G401 (cell line): ENCODE results near the gene VAMP8. TPM values are rescaled to one million over a fixed set of nuclear protein-coding genes. Genes with fewer than 3 reads are reported as not detected.
"Not testable (repeated sequence)": the region's sequence is repeated elsewhere in the genome, so short reads cannot be mapped to it uniquely, and the experiment has no call there.

Source experiments
- DNase-seq: peaks from one replicate; pipeline ENCODE4 v3.0.0-alpha.2; 2015; ENCODE audit warnings: low spot score
- in situ Hi-C: cut with HindIII; loops from 2 replicates; pipeline ENCODE4 v1.10.0; 2016; ENCODE audit warnings: low sequenced_read_pairs, mixed read lengths
- total RNA-seq: library from RNA; depleted of rRNA; stranded (reverse); fragments of >200 nt; shearing (Covaris generic); gene quantifications from 2 replicates; pipeline ENCODE4 v1.2.3, GENCODE V29; 2014; rRNA removed

Gene VAMP8
- total RNA-seq, 1 experiment from 2014 or later = 69.9 TPM

GRCh38 chr2:85607268-85608215 lies 30.2 kb downstream of the VAMP8 start:
- DNase-seq = no peak
- in situ Hi-C loops = no loop called here

DNA sequence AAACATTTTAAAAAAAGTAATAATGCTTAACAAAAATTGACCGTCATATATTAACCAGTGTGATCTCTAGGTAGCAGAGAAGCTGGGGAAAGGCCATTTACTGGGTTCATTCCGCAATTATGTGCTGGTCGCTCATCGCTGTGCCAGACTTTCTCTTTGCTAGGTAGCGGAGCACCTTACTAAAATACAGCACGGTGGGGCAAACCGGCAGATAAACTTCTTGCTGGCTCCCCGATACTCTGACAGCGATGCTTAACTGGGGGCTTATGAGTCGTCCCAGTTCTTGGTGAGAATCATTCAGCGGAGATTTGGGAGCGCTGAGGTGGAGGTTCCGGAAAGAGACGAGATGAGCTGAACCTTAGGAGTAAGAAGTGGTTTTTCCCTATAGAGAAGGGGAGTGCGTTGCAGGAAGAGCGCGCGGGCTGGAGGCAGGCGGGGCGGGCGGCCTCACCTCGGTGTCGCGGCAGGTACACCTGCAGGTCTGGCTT lies 33.9 kb downstream of the VAMP8 start:
- DNase-seq = no peak

GRCh38 chr2:85611705-85612587 lies 34.6 kb downstream of the VAMP8 start, which contains the start of gene C2orf68:
TSS of gene C2orf68 (minus strand) at chr2:85612066. CDS start at chr2:85611984, 82 bp downstream.
- in situ Hi-C loops = no loop called here
- DNase-seq = peak; percentile 90

More for the DNA sequence above, 33.9 kb downstream of the VAMP8 start:
- in situ Hi-C loops = no loop called here

DNA sequence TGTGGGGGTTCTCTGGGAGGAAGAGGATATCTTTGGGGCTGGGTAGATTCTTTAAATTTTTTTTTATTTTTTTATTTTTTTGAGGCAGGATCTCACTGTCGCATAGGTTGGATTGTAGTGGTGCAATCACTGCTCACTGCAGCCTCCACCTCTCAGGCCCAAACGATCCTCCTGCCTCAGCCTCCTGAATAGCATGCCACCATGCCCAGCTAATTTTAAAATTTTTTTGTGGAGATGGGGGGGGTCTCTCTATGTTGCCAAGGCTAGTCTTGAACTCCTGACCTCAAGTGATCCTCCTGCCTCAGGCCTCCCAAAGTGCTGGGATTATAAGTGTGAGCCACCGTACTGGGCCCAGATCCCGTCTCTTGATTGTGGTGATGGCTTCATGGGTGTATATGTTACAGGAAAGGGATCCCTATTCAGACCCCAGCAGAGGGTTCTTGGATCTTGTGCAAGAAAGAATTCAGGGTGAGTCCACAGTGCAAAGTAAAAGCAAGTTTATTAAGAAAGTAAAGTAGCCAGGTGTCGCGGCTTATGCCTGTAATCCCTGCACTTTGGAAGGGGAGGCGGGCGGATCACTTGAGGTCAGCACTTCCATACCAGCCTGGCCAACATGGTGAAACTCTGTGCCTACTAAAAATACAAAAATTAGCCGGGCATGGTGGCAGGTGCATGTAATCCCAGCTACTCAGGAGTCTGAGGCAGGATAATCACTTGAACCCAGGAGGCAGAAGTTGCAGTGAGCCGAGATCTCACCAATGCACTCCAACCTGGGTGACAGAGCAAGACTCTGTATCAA lies 36.5 kb downstream of the VAMP8 start:
- in situ Hi-C loops = no loop called here

DNA sequence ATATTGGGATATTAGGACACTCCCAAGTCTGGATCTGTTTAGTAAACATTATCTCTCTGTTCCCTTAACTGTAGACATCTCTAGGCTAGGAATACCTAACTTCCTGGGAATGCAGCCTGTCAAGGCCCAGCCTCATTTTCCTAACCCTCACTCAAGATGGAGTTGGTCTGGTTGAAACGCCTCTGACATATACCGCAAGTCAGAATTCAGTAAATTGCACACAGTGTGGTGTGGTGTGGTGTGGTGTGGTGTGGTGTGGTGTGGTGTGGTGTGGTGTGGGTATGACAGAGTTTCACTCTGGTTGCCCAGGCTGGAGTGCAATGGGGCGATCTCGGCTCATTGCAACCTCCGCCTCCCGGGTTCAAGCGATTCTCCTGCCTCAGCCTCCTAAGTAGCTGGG lies 37.4 kb downstream of the VAMP8 start:
- DNase-seq, in situ Hi-C loops: not testable (repeated sequence)

More for the DNA sequence above, 36.5 kb downstream of the VAMP8 start:
- no peak for DNase-seq

DNA sequence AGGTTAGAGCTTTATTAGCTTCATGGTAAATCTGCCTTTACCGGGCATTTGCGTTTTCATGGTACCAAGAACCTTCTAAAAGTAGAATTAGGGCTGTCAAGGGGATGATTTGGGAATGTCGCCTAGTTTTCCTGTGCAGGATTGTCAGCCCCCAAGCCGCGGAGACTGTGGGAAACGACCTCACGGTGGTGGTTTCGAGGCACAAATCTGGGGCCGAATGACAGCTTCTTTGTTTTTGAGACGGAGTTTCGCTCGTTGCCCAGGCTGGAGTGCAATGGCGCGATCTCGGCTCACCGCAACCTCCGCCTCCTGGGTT lies 38.0 kb downstream of the VAMP8 start:
- DNase-seq = no peak
- in situ Hi-C loops = no loop called here

DNA sequence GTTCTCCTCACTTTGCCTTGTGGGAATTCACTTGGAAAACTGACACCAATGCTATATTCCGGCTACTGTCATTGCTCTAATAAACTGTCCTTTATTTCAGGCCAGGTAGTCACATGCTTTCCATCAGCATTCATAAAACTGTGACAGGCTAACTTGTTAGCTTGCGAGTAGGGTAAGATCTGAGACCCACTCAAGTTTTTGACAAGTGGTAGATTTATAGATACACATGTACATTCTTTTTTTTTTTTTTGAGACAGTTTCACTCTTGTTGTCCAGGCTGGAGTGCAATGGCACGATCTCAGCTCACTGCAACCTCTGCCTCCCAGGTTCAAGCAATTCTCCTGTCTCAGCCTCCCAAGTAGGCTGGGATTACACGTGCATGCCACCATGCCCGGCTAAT lies 40.3 kb downstream of the VAMP8 start:
- DNase-seq, in situ Hi-C loops: not testable (repeated sequence)

- in situ Hi-C loops = no loop called here
- DNase-seq = no peak
Observed at GRCh38 chr2:85619617-85620016, 42.2 kb downstream of the VAMP8 start.

GRCh38 chr2:85621338-85621737 lies 44.0 kb downstream of the VAMP8 start:
- in situ Hi-C loops = no loop called here
- no peak for DNase-seq

DNA sequence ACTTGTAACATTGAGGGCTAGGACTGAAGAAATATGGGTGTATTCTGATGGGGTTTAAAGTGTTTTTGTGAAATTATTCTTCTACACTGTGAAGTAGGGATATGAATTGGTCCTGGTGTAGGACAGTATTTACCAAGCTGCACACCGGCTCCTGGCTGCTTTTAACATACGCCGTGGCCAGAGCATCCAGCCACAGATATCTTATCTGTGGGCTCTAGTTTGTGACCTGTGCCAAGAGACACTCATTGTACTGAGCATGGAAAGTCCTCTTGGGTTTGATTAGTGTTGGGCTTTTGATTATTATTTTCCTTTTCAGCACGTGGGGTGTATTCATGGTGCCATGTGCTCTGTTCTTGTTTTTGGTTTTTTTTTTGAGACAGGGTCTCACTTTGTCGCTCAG lies 46.6 kb downstream of the VAMP8 start:
- DNase-seq = no peak
- in situ Hi-C loops = no loop called here

DNA sequence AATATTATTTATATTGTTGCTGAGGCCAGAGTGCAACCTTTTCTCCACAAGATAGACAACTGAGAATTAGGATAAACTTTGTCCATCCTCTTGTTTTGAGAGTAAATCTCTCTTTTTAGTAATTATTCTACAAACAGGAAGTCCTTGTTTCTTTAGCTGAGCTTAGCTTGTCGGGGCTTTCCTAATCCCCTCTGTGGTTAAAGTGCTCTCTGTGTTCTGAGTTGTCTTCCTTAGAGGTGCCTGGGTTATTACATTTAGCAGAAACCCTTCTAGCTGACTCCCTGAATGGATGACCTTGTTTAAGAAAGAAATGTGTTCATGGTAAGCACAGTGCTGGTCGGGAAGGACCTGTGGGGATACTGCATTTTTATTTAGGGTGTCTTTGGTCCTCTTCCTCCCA lies 51.3 kb downstream of the VAMP8 start:
- in situ Hi-C loops = no loop called here
- no peak for DNase-seq

DNA sequence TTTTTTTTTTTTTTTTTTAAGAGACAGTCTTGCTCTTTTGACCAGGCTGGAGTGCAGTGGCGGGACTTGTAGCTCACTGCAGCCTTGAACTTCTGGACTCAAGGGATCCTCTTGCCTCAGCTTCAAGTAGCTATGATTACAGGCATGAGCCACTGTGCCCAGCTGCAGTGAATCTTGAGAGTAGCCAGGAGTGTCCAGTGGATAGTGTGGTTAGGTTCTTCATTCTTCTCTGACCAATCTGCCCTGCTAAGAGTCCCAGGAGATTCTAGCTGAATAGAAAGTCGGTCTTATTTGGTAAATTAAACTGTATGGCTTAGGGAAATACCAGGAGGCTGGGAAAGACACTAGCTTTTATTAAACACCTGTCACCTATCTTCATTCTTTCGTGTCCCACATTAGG lies 53.9 kb downstream of the VAMP8 start:
- no peak for DNase-seq
- in situ Hi-C loops = no loop called here

Other genes starting within 250 kb of the VAMP8 start
- 14.1 and 16.9 TPM in 2 replicates for gene TGOLN2, start 249.6 kb upstream of the VAMP8 start, total RNA-seq
- 32.1 and 39.6 TPM in 2 replicates for gene RETSAT, start 223.1 kb upstream of the VAMP8 start, total RNA-seq
- gene ELMOD3, start 222.8 kb upstream of the VAMP8 start, total RNA-seq = 11.0 and 11.2 TPM in 2 replicates
- 1.0 and 5.3 TPM in 2 replicates for gene CAPG, start 167.2 kb upstream of the VAMP8 start, total RNA-seq
- gene SH2D6, start 158.9 kb upstream of the VAMP8 start, total RNA-seq = not detected in 2 replicates
- 68.1 and 85.2 TPM in 2 replicates for gene MAT2A, start 38.4 kb upstream of the VAMP8 start, total RNA-seq
- gene GGCX, start 16.1 kb upstream of the VAMP8 start, total RNA-seq = 27.0 and 28.4 TPM in 2 replicates
- gene VAMP5, start 6.8 kb downstream of the VAMP8 start, total RNA-seq = 0.85 and 1.9 TPM in 2 replicates
- gene RNF181, start 18.2 kb downstream of the VAMP8 start, total RNA-seq = 130 and 155 TPM in 2 replicates
- gene TMEM150A, start 25.1 kb downstream of the VAMP8 start, total RNA-seq = 20.3 and 20.7 TPM in 2 replicates
- 34.0 and 34.3 TPM in 2 replicates for gene C2orf68, start 34.5 kb downstream of the VAMP8 start, total RNA-seq
- gene USP39, start 38.6 kb downstream of the VAMP8 start, total RNA-seq = 122 and 141 TPM in 2 replicates
- gene SFTPB, start 90.6 kb downstream of the VAMP8 start, total RNA-seq = not detected in 2 replicates
- not detected in 2 replicates for gene GNLY, start 116.8 kb downstream of the VAMP8 start, total RNA-seq
- 18.9 and 25.8 TPM in 2 replicates for gene ATOH8, start 176.4 kb downstream of the VAMP8 start, total RNA-seq